Measurements from ENCODE around the gene ZNF3. TPM values are rescaled to one million over a fixed set of nuclear protein-coding genes. Genes with fewer than 3 reads are reported as not detected.

The ZNF3 gene
- polyA plus RNA-seq, 6 donors from 2014 or later, result 14.6 to 34.4 (median 21.8) TPM

- peaks cover 14 to 33% (median 29%) of the 10 kb centered on the region in 7 donors for H3K9me3 Mint-ChIP-seq
- H3K27ac Mint-ChIP-seq, result no peak overlapping the region
- DNase-seq, result no peak
- peaks cover 57 to 61% of the 10 kb centered on the region in 2 donors for H3K36me3 Mint-ChIP-seq
- no peak for ATAC-seq (ENCODE audit: low read depth in 2 of 2)
- H3K4me3 Mint-ChIP-seq, result peak overlapping the region in 1 of 8 donors; percentile 43
- no peaks in the 10 kb centered on the region for H3K27me3 Mint-ChIP-seq
- peaks cover 13 to 16% (median 14%) of the 10 kb centered on the region in 3 donors for H3K4me1 Mint-ChIP-seq
Observed at GRCh38 chr7:100074841-100075240, 6.7 kb downstream of the ZNF3 start.

GRCh38 chr7:100072462-100072861 is 9.1 kb downstream of the ZNF3 start:
- Mint-ChIP-seq H3K4me1 (peaks cover 0 to 8% (median 7%) of the 10 kb centered on the region in 3 donors), H3K4me3 (no peak overlapping the region), H3K27ac (peak overlapping the region in 2 of 6 donors; percentile 39 to 87), H3K27me3 (no peaks in the 10 kb centered on the region), H3K9me3 (peaks cover 14 to 34% (median 29%) of the 10 kb centered on the region in 7 donors), H3K36me3 (peaks cover 57% of the 10 kb centered on the region in 2 donors)
- no peak for DNase-seq
- no peak for ATAC-seq (ENCODE audit: low read depth in 2 of 2)

DNA sequence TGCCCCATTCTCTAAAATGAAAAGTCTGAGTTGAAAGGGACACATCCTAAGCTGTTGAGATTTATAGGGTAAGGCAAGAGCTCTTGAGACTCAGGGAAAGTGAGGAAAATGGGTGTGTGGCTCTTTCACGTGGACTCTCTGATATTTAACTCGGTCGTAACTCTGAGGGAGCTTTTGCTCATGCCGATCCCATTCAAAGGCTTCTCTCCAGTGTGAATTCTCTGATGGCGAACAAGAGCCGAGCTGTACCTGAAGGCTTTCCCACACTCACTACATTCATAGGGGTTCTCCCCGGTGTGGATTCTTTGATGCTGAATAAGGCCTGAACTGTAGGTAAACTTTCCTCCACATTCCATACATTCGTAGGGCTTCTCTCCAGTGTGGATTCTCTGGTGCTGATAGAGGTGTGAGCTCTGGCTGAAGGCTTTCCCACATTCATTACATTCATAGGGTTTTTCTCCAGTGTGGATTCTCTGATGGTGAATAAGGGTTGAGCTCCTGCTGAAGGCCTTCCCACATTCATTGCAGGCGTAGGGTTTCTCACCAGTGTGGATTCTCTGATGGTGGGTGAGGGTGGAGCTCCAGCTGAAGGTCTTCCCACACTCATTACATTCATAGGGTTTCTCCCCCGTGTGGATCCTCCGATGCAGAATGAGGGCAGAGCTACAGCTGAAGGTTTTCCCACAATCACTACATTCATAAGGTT is 10.4 kb downstream of the ZNF3 start:
- Mint-ChIP-seq H3K9me3 (peaks cover 14 to 34% (median 29%) of the 10 kb centered on the region in 7 donors), H3K27ac (no peak overlapping the region), H3K36me3 (peaks cover 53 to 54% of the 10 kb centered on the region in 2 donors), H3K4me3 (no peak overlapping the region), H3K4me1 (peaks cover 0 to 8% (median 7%) of the 10 kb centered on the region in 3 donors), H3K27me3 (no peaks in the 10 kb centered on the region)
- ATAC-seq (ENCODE audit: low read depth in 2 of 2) (no peak), DNase-seq (no peak)

GRCh38 chr7:100069991-100070390 is 11.5 kb downstream of the ZNF3 start:
- DNase-seq (no peak), ATAC-seq (ENCODE audit: low read depth in 2 of 2) (no peak)
- H3K27ac Mint-ChIP-seq, result no peak overlapping the region
- peaks cover 14 to 34% (median 29%) of the 10 kb centered on the region in 7 donors for H3K9me3 Mint-ChIP-seq
- H3K4me1 Mint-ChIP-seq, result peaks cover 0 to 3% (median 2%) of the 10 kb centered on the region in 3 donors
- H3K4me3 Mint-ChIP-seq, result peak overlapping the region in 2 of 8 donors; percentile 33 to 66
- no peaks in the 10 kb centered on the region for H3K27me3 Mint-ChIP-seq
- H3K36me3 Mint-ChIP-seq, result peaks cover 41 to 42% of the 10 kb centered on the region in 2 donors

- Mint-ChIP-seq H3K27me3 (no peaks in the 10 kb centered on the region), H3K36me3 (peaks cover 20 to 34% of the 10 kb centered on the region in 2 donors), H3K9me3 (peaks cover 8 to 22% (median 18%) of the 10 kb centered on the region in 7 donors), H3K27ac (no peak overlapping the region), H3K4me3 (no peak overlapping the region), H3K4me1 (no peaks in the 10 kb centered on the region)
- DNase-seq (no peak), ATAC-seq (ENCODE audit: low read depth in 2 of 2) (no peak)
Observed at GRCh38 chr7:100066953-100067352, 14.6 kb downstream of the ZNF3 start.

DNA sequence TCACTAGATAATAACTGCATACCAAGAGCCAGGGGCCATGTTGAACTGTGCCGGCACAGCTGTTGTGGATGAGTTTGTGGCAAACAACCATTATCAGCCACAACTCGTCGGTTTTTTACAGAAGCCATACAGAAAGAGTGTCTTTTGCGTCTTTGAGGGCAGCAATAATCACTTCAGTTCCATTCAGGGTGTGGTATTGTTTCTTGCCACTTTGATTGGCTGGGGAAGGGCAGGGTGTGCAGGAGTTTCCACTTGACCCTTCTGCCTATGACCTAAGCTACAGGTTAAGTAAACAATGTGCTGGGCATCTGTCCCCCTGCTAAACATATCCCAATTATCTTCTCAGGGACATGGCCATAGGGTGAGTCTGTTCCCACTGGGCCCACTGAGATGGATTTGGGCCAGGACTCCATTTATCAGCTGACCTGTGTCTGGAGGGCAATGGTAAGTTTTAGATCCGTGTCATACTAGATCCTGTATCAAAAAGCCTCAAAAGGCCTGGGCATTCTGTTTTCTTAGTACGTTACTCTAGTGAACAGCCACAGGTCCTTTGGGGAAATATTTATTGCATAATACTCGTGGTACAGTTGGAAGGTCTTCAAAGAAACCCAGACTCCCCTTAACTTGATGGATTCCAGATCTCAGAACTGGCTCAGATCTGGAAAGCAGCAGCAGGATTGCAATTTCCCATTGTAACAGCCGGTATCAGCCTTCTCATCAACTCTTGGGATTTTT is 15.9 kb downstream of the ZNF3 start:
- H3K27ac Mint-ChIP-seq, result peak overlapping the region in 1 of 6 donors; percentile 29
- peaks cover 14 to 21% of the 10 kb centered on the region in 2 donors for H3K36me3 Mint-ChIP-seq
- ATAC-seq (ENCODE audit: low read depth in 2 of 2) (no peak), DNase-seq (no peak)
- H3K27me3 Mint-ChIP-seq, result no peaks in the 10 kb centered on the region
- H3K4me3 Mint-ChIP-seq, result no peak overlapping the region
- H3K4me1 Mint-ChIP-seq, result peaks cover 0 to 4% (median 4%) of the 10 kb centered on the region in 3 donors
- peaks cover 0 to 9% (median 5%) of the 10 kb centered on the region in 7 donors for H3K9me3 Mint-ChIP-seq

- H3K36me3 Mint-ChIP-seq, result peaks cover 7 to 16% of the 10 kb centered on the region in 2 donors
- DNase-seq, result no peak
- ATAC-seq (ENCODE audit: low read depth in 2 of 2), result no peak
Observed at GRCh38 chr7:100064162-100064561, 17.4 kb downstream of the ZNF3 start.

DNA sequence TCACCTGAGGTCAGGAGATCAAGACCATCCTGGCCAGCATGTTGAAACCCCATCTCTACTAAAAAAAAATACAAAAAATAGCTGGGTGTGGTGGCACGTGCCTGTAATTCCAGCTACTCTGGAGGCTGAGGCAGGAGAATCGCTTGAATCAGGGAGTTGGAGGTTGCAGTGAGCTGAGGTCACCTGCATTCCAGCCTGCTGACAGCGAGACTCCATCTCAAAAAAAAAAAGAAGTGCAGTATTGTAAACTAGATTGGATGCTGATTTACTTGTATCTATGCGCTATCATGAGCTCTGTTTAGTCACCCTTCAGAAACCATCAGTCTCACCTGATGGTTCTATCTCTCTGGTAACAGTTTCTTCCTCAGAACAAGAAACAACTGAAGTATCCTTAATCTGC is 18.1 kb downstream of the ZNF3 start:
- no peak for ATAC-seq (ENCODE audit: low read depth in 2 of 2)
- peaks cover 0 to 8% (median 4%) of the 10 kb centered on the region in 3 donors for H3K4me1 Mint-ChIP-seq
- no peaks in the 10 kb centered on the region for H3K9me3 Mint-ChIP-seq
- H3K4me3 Mint-ChIP-seq, result no peak overlapping the region
- no peak for DNase-seq
- H3K27me3 Mint-ChIP-seq, result no peaks in the 10 kb centered on the region
- no peak overlapping the region for H3K27ac Mint-ChIP-seq
- H3K36me3 Mint-ChIP-seq, result peaks cover 7 to 16% of the 10 kb centered on the region in 2 donors

More at GRCh38 chr7:100064162-100064561, 17.4 kb downstream of the ZNF3 start:
- Mint-ChIP-seq H3K27me3 (no peaks in the 10 kb centered on the region), H3K27ac (no peak overlapping the region), H3K9me3 (no peaks in the 10 kb centered on the region), H3K4me1 (peaks cover 0 to 8% (median 4%) of the 10 kb centered on the region in 3 donors), H3K4me3 (no peak overlapping the region)

DNA sequence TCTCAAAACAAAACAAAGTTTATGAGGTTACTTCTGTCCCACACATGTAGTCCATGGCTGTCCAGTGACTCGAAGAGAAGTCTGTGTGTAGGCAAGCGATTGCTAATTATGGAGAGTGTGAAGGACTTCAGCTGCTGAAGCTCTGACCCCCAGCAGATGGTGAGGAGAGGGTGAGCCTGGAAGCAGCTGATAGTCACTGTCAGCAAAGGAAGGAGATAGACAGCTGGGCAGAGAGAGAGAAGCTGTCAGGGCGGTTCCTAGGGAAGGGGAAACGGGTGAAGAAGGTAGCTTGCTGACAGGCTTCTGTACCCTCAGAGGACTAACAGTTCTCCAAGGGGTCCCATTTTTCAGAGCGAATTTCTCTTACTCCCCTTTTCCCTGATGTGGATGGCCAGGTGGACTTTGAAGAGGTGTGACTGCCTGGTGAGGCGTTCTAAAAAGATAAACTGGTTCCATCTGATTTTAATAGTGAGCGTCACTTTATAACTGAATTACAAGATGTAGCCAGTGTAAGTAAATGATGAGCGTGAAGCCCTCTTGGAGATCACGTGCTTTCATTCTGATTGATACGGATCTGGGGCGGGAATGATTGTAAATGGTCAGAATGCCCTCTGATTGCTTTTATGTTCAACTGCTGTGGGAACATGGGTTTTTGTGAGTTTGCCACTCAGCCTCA is 19.9 kb downstream of the ZNF3 start:
- peaks cover 7 to 16% of the 10 kb centered on the region in 2 donors for H3K36me3 Mint-ChIP-seq

GRCh38 chr7:100059251-100059739 is 22.2 kb downstream of the ZNF3 start:
- H3K27ac Mint-ChIP-seq, result no peak overlapping the region
- H3K4me3 Mint-ChIP-seq, result no peak overlapping the region
- no peaks in the 10 kb centered on the region for H3K27me3 Mint-ChIP-seq
- no peaks in the 10 kb centered on the region for H3K9me3 Mint-ChIP-seq
- DNase-seq (no peak), ATAC-seq (ENCODE audit: low read depth in 2 of 2) (no peak)
- peaks cover 7 to 13% of the 10 kb centered on the region in 2 donors for H3K36me3 Mint-ChIP-seq
- H3K4me1 Mint-ChIP-seq, result peaks cover 2 to 11% (median 4%) of the 10 kb centered on the region in 3 donors

More for the DNA sequence above, 19.9 kb downstream of the ZNF3 start:
- H3K27me3 Mint-ChIP-seq, result no peaks in the 10 kb centered on the region
- H3K4me1 Mint-ChIP-seq, result peaks cover 2 to 11% (median 4%) of the 10 kb centered on the region in 3 donors
- no peak for ATAC-seq (ENCODE audit: low read depth in 2 of 2)
- H3K27ac Mint-ChIP-seq, result no peak overlapping the region
- H3K9me3 Mint-ChIP-seq, result no peaks in the 10 kb centered on the region
- H3K4me3 Mint-ChIP-seq, result no peak overlapping the region
- no peak for DNase-seq

GRCh38 chr7:100057006-100057405 is 24.5 kb downstream of the ZNF3 start:
- H3K4me3 Mint-ChIP-seq, result no peak overlapping the region
- no peak for ATAC-seq (ENCODE audit: low read depth in 2 of 2)
- H3K36me3 Mint-ChIP-seq, result peaks cover 4 to 7% of the 10 kb centered on the region in 2 donors
- peaks cover 2 to 15% (median 4%) of the 10 kb centered on the region in 3 donors for H3K4me1 Mint-ChIP-seq
- no peaks in the 10 kb centered on the region for H3K27me3 Mint-ChIP-seq
- no peak for DNase-seq
- H3K27ac Mint-ChIP-seq, result peak overlapping the region in 1 of 6 donors; percentile 31
- no peaks in the 10 kb centered on the region for H3K9me3 Mint-ChIP-seq

- peak overlapping the region in 1 of 8 donors; percentile 77 for H3K4me3 Mint-ChIP-seq
- peak; percentile 15 for DNase-seq
- H3K27ac Mint-ChIP-seq, result peak overlapping the region in 1 of 6 donors; percentile 77
Observed at GRCh38 chr7:100053215-100053614, 28.3 kb downstream of the ZNF3 start.

DNA sequence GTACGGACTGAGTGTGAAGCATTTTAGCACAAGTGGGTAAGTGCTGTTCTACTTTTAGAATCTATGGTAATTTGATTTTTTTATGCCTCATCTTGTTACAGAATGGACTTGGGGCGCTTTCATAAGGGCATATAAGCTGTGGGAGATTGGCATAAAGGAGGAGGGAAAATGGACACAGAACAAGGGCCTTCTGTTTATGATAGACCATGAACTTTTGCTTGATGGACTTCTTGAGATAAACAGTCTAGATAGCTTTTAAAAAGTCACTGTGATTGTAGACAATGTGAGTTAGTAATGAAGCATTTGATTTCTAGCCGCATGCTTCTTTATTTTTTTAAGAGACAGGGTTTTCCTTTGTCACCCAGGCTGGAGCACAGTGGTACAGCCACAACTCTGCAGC is 29.9 kb downstream of the ZNF3 start:
- DNase-seq (no peak), ATAC-seq (ENCODE audit: low read depth in 2 of 2) (no peak)
- no peaks in the 10 kb centered on the region for H3K9me3 Mint-ChIP-seq
- H3K36me3 Mint-ChIP-seq, result no peaks in the 10 kb centered on the region
- peaks cover 10 to 19% (median 17%) of the 10 kb centered on the region in 3 donors for H3K4me1 Mint-ChIP-seq
- no peaks in the 10 kb centered on the region for H3K27me3 Mint-ChIP-seq
- peak overlapping the region in 2 of 6 donors; percentile 54 to 74 for H3K27ac Mint-ChIP-seq
- peak overlapping the region in 6 of 8 donors; percentile 16 to 81 (median 43) for H3K4me3 Mint-ChIP-seq

More at GRCh38 chr7:100053215-100053614, 28.3 kb downstream of the ZNF3 start:
- H3K27me3 Mint-ChIP-seq, result no peaks in the 10 kb centered on the region
- H3K36me3 Mint-ChIP-seq, result no peaks in the 10 kb centered on the region
- ATAC-seq (ENCODE audit: low read depth in 2 of 2), result no peak
- no peaks in the 10 kb centered on the region for H3K9me3 Mint-ChIP-seq
- peaks cover 13 to 20% (median 17%) of the 10 kb centered on the region in 3 donors for H3K4me1 Mint-ChIP-seq

Measured in naive B cell (primary cell).